Measurements from ENCODE around the gene TBC1D19.

DNA sequence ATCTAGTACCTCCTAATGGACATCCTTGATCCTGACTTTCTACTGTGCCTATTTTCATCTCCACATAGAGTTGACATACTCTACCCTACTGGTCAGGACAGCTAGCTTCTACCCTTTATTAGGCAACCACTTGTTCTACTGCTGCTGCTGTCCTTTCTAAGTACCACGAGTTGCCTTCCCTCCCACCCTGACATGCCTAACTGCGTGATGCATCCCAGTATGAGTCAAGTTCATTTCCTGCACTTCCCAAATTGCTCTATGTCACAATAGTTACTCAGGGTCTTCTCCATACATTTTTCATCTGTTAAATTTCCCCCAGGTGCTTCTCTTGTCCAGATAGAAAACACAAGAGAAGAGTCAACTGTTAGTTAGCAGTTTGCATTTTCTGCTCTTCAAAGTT, 133.4 kb downstream of the TBC1D19 start:
- TF ChIP-seq, protein P1, sequence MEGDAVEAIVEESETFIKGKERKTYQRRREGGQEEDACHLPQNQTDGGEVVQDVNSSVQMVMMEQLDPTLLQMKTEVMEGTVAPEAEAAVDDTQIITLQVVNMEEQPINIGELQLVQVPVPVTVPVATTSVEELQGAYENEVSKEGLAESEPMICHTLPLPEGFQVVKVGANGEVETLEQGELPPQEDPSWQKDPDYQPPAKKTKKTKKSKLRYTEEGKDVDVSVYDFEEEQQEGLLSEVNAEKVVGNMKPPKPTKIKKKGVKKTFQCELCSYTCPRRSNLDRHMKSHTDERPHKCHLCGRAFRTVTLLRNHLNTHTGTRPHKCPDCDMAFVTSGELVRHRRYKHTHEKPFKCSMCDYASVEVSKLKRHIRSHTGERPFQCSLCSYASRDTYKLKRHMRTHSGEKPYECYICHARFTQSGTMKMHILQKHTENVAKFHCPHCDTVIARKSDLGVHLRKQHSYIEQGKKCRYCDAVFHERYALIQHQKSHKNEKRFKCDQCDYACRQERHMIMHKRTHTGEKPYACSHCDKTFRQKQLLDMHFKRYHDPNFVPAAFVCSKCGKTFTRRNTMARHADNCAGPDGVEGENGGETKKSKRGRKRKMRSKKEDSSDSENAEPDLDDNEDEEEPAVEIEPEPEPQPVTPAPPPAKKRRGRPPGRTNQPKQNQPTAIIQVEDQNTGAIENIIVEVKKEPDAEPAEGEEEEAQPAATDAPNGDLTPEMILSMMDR (IDR thresholded peaks at IDR 0.05; ENCODE audit: low read depth, low read length, poor library complexity, severe bottlenecking), result no peak
- TF ChIP-seq EZH2phosphoT487 (IDR thresholded peaks at IDR 0.05; ENCODE audit: borderline replicate concordance, low read length), result no peak

All from DOHH2 (cell line).